PC-3 (cell line): Measurements from ENCODE around the gene SCAMP4.

Source experiments
- EZH2phosphoT487 ChIP-seq: fragments of 300-600 bp; sonication (generic); IDR thresholded peaks from 2 replicates; pipeline ENCODE4 v1.6.1; 2018; ENCODE audit warnings: mild to moderate bottlenecking, antibody characterized with exemption, low read length, borderline replicate concordance
- TF ChIP-seq, protein P1 (sequence below): fragments of 300-600 bp; sonication (generic); conservative IDR thresholded peaks from 2 replicates; pipeline ENCODE4 v1.5.1; 2017; ENCODE audit warnings: antibody characterized with exemption, low read depth, mild to moderate bottlenecking, low read length

DNA sequence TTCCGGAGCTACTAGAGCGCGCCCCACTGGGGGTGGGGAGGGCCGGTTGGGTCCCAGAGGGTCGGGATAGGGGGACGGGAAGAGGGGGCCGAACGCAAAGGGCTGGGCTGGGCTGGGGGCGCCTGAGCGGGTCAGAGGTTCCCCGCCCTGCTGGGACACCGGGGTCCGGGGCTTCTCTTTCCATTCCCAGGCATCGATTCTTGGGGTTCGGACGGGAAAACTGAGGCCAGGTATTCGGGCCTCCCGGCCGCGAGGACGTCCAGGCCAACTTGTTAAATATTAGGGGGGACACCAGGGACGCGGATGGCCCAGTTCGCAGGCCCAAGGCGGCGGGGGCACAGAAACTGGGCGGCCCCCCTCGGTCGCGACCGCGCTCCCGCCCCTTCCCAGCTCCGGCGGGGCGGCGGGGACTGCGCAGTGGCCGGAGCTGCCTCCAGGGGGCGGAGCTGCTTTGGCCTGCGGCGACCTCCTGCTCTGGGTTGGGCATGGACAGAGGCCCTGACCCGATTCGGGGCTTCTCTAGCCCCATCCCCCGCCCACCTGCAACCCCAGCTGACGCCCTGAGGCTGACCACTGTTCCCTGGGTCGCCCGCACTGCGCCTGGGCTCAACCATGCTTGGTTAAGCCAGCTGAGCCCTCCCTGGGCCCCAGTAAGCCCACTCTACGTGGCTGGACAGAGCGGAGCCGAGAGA lies 40.6 kb upstream of the SCAMP4 start:
- TF ChIP-seq, protein P1, sequence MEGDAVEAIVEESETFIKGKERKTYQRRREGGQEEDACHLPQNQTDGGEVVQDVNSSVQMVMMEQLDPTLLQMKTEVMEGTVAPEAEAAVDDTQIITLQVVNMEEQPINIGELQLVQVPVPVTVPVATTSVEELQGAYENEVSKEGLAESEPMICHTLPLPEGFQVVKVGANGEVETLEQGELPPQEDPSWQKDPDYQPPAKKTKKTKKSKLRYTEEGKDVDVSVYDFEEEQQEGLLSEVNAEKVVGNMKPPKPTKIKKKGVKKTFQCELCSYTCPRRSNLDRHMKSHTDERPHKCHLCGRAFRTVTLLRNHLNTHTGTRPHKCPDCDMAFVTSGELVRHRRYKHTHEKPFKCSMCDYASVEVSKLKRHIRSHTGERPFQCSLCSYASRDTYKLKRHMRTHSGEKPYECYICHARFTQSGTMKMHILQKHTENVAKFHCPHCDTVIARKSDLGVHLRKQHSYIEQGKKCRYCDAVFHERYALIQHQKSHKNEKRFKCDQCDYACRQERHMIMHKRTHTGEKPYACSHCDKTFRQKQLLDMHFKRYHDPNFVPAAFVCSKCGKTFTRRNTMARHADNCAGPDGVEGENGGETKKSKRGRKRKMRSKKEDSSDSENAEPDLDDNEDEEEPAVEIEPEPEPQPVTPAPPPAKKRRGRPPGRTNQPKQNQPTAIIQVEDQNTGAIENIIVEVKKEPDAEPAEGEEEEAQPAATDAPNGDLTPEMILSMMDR = peak; percentile 57
- no peak for TF ChIP-seq EZH2phosphoT487
